ENCODE data around the gene VKORC1L1. TPM values are rescaled to one million over a fixed set of nuclear protein-coding genes. Genes with fewer than 3 reads are reported as not detected.

The VKORC1L1 gene
- total and polyA plus RNA-seq, 10 of the 15 experiments (the other 5 are each of a cell fraction or from before 2014, with no cell fraction given), result 3.3 to 18.8 (median 12.5) TPM

DNA sequence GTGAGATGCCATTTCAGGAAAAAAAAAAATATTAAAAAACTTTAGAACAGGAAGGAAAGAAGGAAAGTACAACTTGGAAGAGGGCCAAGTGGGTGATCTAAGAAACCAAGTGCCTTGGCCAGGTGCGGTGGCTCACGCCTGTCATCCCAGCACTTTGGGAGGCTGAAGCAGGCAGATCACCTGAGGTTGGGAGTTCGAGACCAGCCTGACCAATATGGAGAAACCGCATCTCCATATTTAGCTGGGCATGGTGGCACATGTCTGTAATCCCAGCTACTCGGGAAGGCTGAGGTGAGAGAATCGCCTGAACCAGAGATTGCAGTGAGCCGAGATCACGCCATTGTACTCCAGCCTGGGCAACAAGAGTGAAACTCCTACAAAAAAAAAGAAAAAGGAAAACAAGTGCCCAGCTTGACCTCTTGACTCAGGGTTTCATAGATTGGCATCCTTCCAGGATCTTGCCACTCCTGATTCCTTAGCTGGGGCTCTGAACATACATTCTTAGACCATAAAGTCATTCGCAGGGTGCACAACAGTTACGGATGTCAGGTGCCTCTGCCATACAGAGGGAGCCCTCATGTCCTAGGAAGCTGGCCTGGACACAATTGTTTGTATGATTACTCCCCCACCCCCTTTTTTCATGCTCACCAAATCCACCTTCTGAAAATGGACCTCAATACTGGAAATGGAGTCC is 111.2 kb downstream of the VKORC1L1 start:
- Histone ChIP-seq H3K4me2 (ENCODE audit: control insufficient read depth, insufficient read depth) (no peak overlapping the region), H3K79me2 (ENCODE audit: control insufficient read depth, insufficient read depth, low read length) (peaks cover 24% of the 10 kb centered on the region), H3K27me3 (replicated peaks in 1 of 2; ENCODE audit: control insufficient read depth in 2 of 2, insufficient read depth in 2 of 2, low read length in 1 of 2) (no peaks in the 10 kb centered on the region), H3K4me3 (no peak overlapping the region), H3K9ac (ENCODE audit: control insufficient read depth, insufficient read depth, low read length) (no peak overlapping the region), H3K9me3 (replicated peaks; ENCODE audit: control insufficient read depth, insufficient read depth, low read length) (no peaks in the 10 kb centered on the region), H4K20me1 (ENCODE audit: control insufficient read depth, insufficient read depth) (no peaks in the 10 kb centered on the region), H3K27ac (ENCODE audit: control insufficient read depth, insufficient read depth) (no peak overlapping the region), H3K4me1 (ENCODE audit: control insufficient read depth, insufficient read depth, low read length) (no peaks in the 10 kb centered on the region; the same call in 1 of the 2 replicates), H3K36me3 (ENCODE audit: control insufficient read depth in 2 of 2, insufficient read depth in 2 of 2, low read length in 1 of 2) (peaks cover 0 to 7% of the 10 kb centered on the region in 2 experiments; a peak in 2 of 4 replicates), H2AFZ (ENCODE audit: control insufficient read depth, low read depth, low read length) (no peak overlapping the region)
- ChIA-PET SMC1A (ENCODE audit: uncharacterized antibody, unreplicated experiment) (no interaction called here), CTCF (interaction anchor here (1.2 kb wide), 1 partner anchor 144 kb away, joined by 4 read pairs; no protein-coding TSS in a partner anchor), RAD21 (ENCODE audit: unreplicated experiment) (no interaction called here), POLR2A (no interaction called here)
- in situ Hi-C loops (cut with MboI) (no loop called here), intact Hi-C loops (cut with micrococcal nuclease; ENCODE audit: unreplicated experiment) (loop anchor here (5.0 to 10.0 kb wide), 2 partner anchors 93 to 109 kb away; partner anchors contain the start of genes ASL and VKORC1L1)
- no TSS peak for BruUV-seq (replicated peaks)
- FAIRE-seq, result no peak
- DNase-seq (ENCODE audit: low read depth, low spot score), result no peak
- no peak for TF ChIP-seq CBFB (IDR thresholded peaks at IDR 0.05; ENCODE audit: low read depth)
- no peak for TF ChIP-seq MAX (IDR thresholded peaks at IDR 0.05; ENCODE audit: low read depth, low read length)
- no peak for TF ChIP-seq TCF7 (IDR thresholded peaks at IDR 0.05; ENCODE audit: borderline replicate concordance)
- ATAC-seq, result no peak
- 92% methylated on average over 10 of the region's 10 CpGs for WGBS (ENCODE audit: insufficient coverage, insufficient replicate concordance, low lambda C conversion rate, missing lambda C conversion rate)

- H3K27ac ChIP-seq (ENCODE audit: control insufficient read depth, insufficient read depth), result no peak overlapping the region
- no peaks in the 10 kb centered on the region for H3K36me3 ChIP-seq (ENCODE audit: control insufficient read depth in 2 of 2, insufficient read depth in 2 of 2, low read length in 1 of 2)
- H2AFZ ChIP-seq (ENCODE audit: control insufficient read depth, low read depth, low read length), result no peak overlapping the region
- in situ Hi-C loops (cut with MboI) (no loop called here), intact Hi-C loops (cut with micrococcal nuclease; ENCODE audit: unreplicated experiment) (loop anchor here (5.0 to 10.0 kb wide), 2 partner anchors 113 to 504 kb away; partner anchors contain the start of gene VKORC1L1)
- SMC1A ChIA-PET (ENCODE audit: uncharacterized antibody, unreplicated experiment), result interaction anchor here (1.5 kb wide), 2 partner anchors 9 to 43 kb away, joined by 3 read pairs; no protein-coding TSS in a partner anchor
- POLR2A ChIA-PET, result no interaction called here
- no peak overlapping the region for H3K9ac ChIP-seq (ENCODE audit: control insufficient read depth, insufficient read depth, low read length)
- WGBS (ENCODE audit: insufficient coverage, insufficient replicate concordance, low lambda C conversion rate, missing lambda C conversion rate), result 82% methylated on average over 4 of the region's 4 CpGs
- CTCF ChIA-PET, result interaction anchor here (0.9 kb wide), 1 partner anchor 329 kb away, joined by 3 read pairs; no protein-coding TSS in a partner anchor
- no peak overlapping the region for H3K4me2 ChIP-seq (ENCODE audit: control insufficient read depth, insufficient read depth)
- H3K4me3 ChIP-seq, result no peak overlapping the region
- no peaks in the 10 kb centered on the region for H3K79me2 ChIP-seq (ENCODE audit: control insufficient read depth, insufficient read depth, low read length)
- RAD21 ChIA-PET (ENCODE audit: unreplicated experiment), result no interaction called here
- ATAC-seq, result no peak
- H3K4me1 ChIP-seq (ENCODE audit: control insufficient read depth, insufficient read depth, low read length), result no peaks in the 10 kb centered on the region
- no peaks in the 10 kb centered on the region for H3K9me3 ChIP-seq (replicated peaks; ENCODE audit: control insufficient read depth, insufficient read depth, low read length)
- no peak for DNase-seq (ENCODE audit: low read depth, low spot score)
- BruUV-seq (replicated peaks), result no TSS peak
- no peak for FAIRE-seq
- H3K27me3 ChIP-seq (replicated peaks in 1 of 2; ENCODE audit: control insufficient read depth in 2 of 2, insufficient read depth in 2 of 2, low read length in 1 of 2), result no peaks in the 10 kb centered on the region
- H4K20me1 ChIP-seq (ENCODE audit: control insufficient read depth, insufficient read depth), result no peaks in the 10 kb centered on the region
- TF ChIP-seq ATF7 (IDR thresholded peaks at IDR 0.05; ENCODE audit: low read depth), result no peak
- no peak for TF ChIP-seq CBX3 (IDR thresholded peaks at IDR 0.05; ENCODE audit: borderline replicate concordance, low read depth)
- TF ChIP-seq STAT3 (IDR thresholded peaks at IDR 0.05; ENCODE audit: low read depth, low read length), result no peak
- no peak for TF ChIP-seq JUND (IDR thresholded peaks at IDR 0.05; ENCODE audit: low read depth, low read length)
- no peak for TF ChIP-seq YY1 (IDR thresholded peaks at IDR 0.05; ENCODE audit: low read depth, low read length)
- TF ChIP-seq, protein P1, sequence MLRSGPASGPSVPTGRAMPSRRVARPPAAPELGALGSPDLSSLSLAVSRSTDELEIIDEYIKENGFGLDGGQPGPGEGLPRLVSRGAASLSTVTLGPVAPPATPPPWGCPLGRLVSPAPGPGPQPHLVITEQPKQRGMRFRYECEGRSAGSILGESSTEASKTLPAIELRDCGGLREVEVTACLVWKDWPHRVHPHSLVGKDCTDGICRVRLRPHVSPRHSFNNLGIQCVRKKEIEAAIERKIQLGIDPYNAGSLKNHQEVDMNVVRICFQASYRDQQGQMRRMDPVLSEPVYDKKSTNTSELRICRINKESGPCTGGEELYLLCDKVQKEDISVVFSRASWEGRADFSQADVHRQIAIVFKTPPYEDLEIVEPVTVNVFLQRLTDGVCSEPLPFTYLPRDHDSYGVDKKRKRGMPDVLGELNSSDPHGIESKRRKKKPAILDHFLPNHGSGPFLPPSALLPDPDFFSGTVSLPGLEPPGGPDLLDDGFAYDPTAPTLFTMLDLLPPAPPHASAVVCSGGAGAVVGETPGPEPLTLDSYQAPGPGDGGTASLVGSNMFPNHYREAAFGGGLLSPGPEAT (IDR thresholded peaks at IDR 0.05; ENCODE audit: low read depth), result no peak
- no peak for TF ChIP-seq SUPT20H (IDR thresholded peaks at IDR 0.05; ENCODE audit: borderline replicate concordance, control insufficient read depth, low read depth, low read length)
- no peak for TF ChIP-seq CHD4 (IDR thresholded peaks at IDR 0.05)
- TF ChIP-seq, protein P2, sequence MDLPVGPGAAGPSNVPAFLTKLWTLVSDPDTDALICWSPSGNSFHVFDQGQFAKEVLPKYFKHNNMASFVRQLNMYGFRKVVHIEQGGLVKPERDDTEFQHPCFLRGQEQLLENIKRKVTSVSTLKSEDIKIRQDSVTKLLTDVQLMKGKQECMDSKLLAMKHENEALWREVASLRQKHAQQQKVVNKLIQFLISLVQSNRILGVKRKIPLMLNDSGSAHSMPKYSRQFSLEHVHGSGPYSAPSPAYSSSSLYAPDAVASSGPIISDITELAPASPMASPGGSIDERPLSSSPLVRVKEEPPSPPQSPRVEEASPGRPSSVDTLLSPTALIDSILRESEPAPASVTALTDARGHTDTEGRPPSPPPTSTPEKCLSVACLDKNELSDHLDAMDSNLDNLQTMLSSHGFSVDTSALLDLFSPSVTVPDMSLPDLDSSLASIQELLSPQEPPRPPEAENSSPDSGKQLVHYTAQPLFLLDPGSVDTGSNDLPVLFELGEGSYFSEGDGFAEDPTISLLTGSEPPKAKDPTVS (IDR thresholded peaks at IDR 0.05; ENCODE audit: low read depth, low read length), result no peak
- no peak for TF ChIP-seq PAX8 (IDR thresholded peaks at IDR 0.05)
- no peak for TF ChIP-seq ZNF384 (IDR thresholded peaks at IDR 0.05; ENCODE audit: borderline replicate concordance, low read depth, low read length)
- TF ChIP-seq NBN (IDR thresholded peaks at IDR 0.05), result no peak
These were observed 115.2 kb downstream of the VKORC1L1 start for GRCh38 chr7:65988084-65988483.
